Adrenal gland (tissue), 5 donors: ENCODE data around the gene ZDHHC20.

ENCODE experiments used
- CTCF ChIP-seq, 6 experiments: fragments of 450-650 bp in 4 of 6; fragments of 200-600 bp in 2 of 6; sonication (generic) in 1 of 6; IDR thresholded peaks; 1 replicate in 5 of 6; 2 replicates in 1 of 6; pipeline versions ENCODE4 v1.5.1 to v1.8.0; 2016 to 2021; ENCODE audit warnings: antibody characterized with exemption in 6 of 6, mild to moderate bottlenecking in 2 of 6, moderate library complexity in 1 of 6
- POLR2A ChIP-seq, 2 donors: fragments of 450-650 bp; IDR thresholded peaks; one replicate each; pipeline ENCODE4 v1.6.1; 2017; ENCODE audit warnings: antibody characterized with exemption in 2 of 2, mild to moderate bottlenecking in 2 of 2, moderate library complexity in 1 of 2
- donor health status: DM: no; HTN: no; CAD: no.

GRCh38 chr13:21426238-21426637 lies 32.9 kb downstream of the ZDHHC20 start:
- TF ChIP-seq POLR2A (IDR thresholded peaks at IDR 0.05), result no peak
- TF ChIP-seq CTCF (IDR thresholded peaks at IDR 0.05), result no peak
